GM12878 (cell line): Measurements from ENCODE around the gene GFRA4. TPM values are rescaled to one million over a fixed set of nuclear protein-coding genes. Genes with fewer than 3 reads are reported as not detected.

Experiments
- ATAC-seq: fragments of 200-7000 bp; cut with Tn5 transposase; 3 replicates; pipeline ENCODE4 v1.9.1; 2020; ENCODE audit warnings: mild to moderate bottlenecking, moderate library complexity
- BruUV-seq: library from RNA; stranded (reverse); fragments of 400-500 nt; replicated peaks from 2 replicates; lab custom pipeline; 2021; lab: Mats Ljungman, UMichigan
- CTCF ChIA-PET: fragments of 300-600 bp; sonication (Branson Sonifier 250); formaldehyde crosslinking; extraction: SDS; loops from one replicate; lab custom pipeline; 2021; ENCODE audit warnings: inconsistent platforms; lab: Yijun Ruan, JAX
- POLR2A ChIA-PET: fragments of 350-600 bp; formaldehyde crosslinking; extraction: SDS; loops from one replicate; lab custom pipeline; 2021; ENCODE audit warnings: inconsistent platforms; lab: Charles Lee
- RAD21 ChIA-PET: fragments of 300-600 bp; sonication (Branson Sonifier 250); formaldehyde crosslinking; loops from one replicate; lab custom pipeline; 2023; ENCODE audit warnings: antibody characterized with exemption; ENCODE audit not compliant: unreplicated experiment; lab: Charles Lee
- SMC1A ChIA-PET: fragments of 300-600 bp; sonication (Branson Sonifier 250); formaldehyde crosslinking; loops from one replicate; lab custom pipeline; 2023; ENCODE audit not compliant: unreplicated experiment, uncharacterized antibody; lab: Charles Lee
- DNase-seq: peaks from one replicate; pipeline ENCODE4 v3.0.0-alpha.2; 2011; ENCODE audit warnings: low read depth, low spot score
- FAIRE-seq: peaks from 3 replicates; lab custom pipeline; 2011; peaks lifted over from hg19 to GRCh38; lab: Jason Lieb, UNC
- H2AFZ ChIP-seq: 2 replicates; pipeline ENCODE4 v1.6.0; 2011; ENCODE audit warnings: low read depth, low read length, control low read depth; ENCODE audit not compliant: control insufficient read depth
- H3K27ac ChIP-seq: 2 replicates; pipeline ENCODE4 v1.5.1; 2011; ENCODE audit warnings: control low read depth; ENCODE audit not compliant: control insufficient read depth, insufficient read depth
- H3K27me3 ChIP-seq, 2 experiments: replicated peaks in 1 of 2; 2 replicates each; pipeline versions ENCODE4 v1.6.0 to v1.6.1; 2011; ENCODE audit warnings: low read length in 1 of 2; ENCODE audit not compliant: control insufficient read depth in 2 of 2, insufficient read depth in 2 of 2
- H3K36me3 ChIP-seq, 2 experiments: 2 replicates each; pipeline ENCODE4 v1.5.1; 2011; ENCODE audit warnings: low read length in 1 of 2; ENCODE audit not compliant: control insufficient read depth in 2 of 2, insufficient read depth in 2 of 2
- H3K4me1 ChIP-seq: 2 replicates; pipeline ENCODE4 v1.6.1; 2011; ENCODE audit warnings: mild to moderate bottlenecking, low read length, moderate library complexity, mixed read lengths; ENCODE audit not compliant: control insufficient read depth, insufficient read depth
- H3K4me2 ChIP-seq: 2 replicates; pipeline ENCODE4 v1.6.0; 2011; ENCODE audit warnings: control low read depth; ENCODE audit not compliant: control insufficient read depth, insufficient read depth
- H3K4me3 ChIP-seq: fragments of 200-600 bp; sonication (generic); 2 replicates; pipeline ENCODE4 v1.5.1; 2016
- H3K79me2 ChIP-seq: 2 replicates; pipeline ENCODE4 v1.6.0; 2011; ENCODE audit warnings: low read length; ENCODE audit not compliant: control insufficient read depth, insufficient read depth
- H3K9ac ChIP-seq: 2 replicates; pipeline ENCODE4 v1.8.0; 2011; ENCODE audit warnings: low read length, control low read depth, mixed read lengths; ENCODE audit not compliant: control insufficient read depth, insufficient read depth
- H3K9me3 ChIP-seq: replicated peaks from 3 replicates; pipeline ENCODE4 v1.5.1; 2011; ENCODE audit warnings: mild to moderate bottlenecking, low read length; ENCODE audit not compliant: control insufficient read depth, insufficient read depth
- H4K20me1 ChIP-seq: 2 replicates; pipeline ENCODE4 v1.6.0; 2011; ENCODE audit not compliant: control insufficient read depth, insufficient read depth
- ATF3 ChIP-seq: IDR thresholded peaks from 2 replicates; pipeline ENCODE4 v1.6.1; 2011; ENCODE audit warnings: low read depth, mild to moderate bottlenecking, low read length, moderate library complexity, borderline replicate concordance; ENCODE audit errors: extremely low read depth
- ETV6 ChIP-seq, 2 experiments: fragments of 450-650 bp in 1 of 2; IDR thresholded peaks in 1 of 2; conservative IDR thresholded peaks in 1 of 2; 2 replicates each; pipeline ENCODE4 v1.6.1; 2014; ENCODE audit warnings: antibody characterized with exemption in 1 of 2, borderline replicate concordance in 1 of 2, low read depth in 1 of 2, mild to moderate bottlenecking in 1 of 2, moderate library complexity in 1 of 2
- IKZF1 ChIP-seq: fragments of 450-650 bp; conservative IDR thresholded peaks from 2 replicates; pipeline ENCODE4 v1.6.1; 2017; ENCODE audit warnings: antibody characterized with exemption, mild to moderate bottlenecking
- MXI1 ChIP-seq: fragments of 150-350 bp; IDR thresholded peaks from 2 replicates; pipeline ENCODE4 v1.6.1; 2011; ENCODE audit warnings: low read depth, mild to moderate bottlenecking, inconsistent platforms, low read length, improper control_type of control experiment
- RUNX3 ChIP-seq: IDR thresholded peaks from 2 replicates; pipeline ENCODE4 v1.6.1; 2012; ENCODE audit warnings: low read length, inconsistent platforms
- SMAD1 ChIP-seq: fragments of 450-650 bp; IDR thresholded peaks from 2 replicates; pipeline ENCODE4 v1.6.1; 2018; ENCODE audit warnings: mild to moderate bottlenecking, low read depth; ENCODE audit not compliant: partially characterized antibody
- SUZ12 ChIP-seq: fragments of 200-600 bp; sonication (generic); IDR thresholded peaks from one replicate; pipeline ENCODE4 v1.6.1; 2018; ENCODE audit warnings: antibody characterized with exemption, mild to moderate bottlenecking; ENCODE audit not compliant: unreplicated experiment
- TARDBP ChIP-seq: IDR thresholded peaks from 2 replicates; pipeline ENCODE4 v1.6.1; 2016; ENCODE audit warnings: borderline replicate concordance
- ZNF24 ChIP-seq: fragments of 450-650 bp; IDR thresholded peaks from 2 replicates; pipeline ENCODE4 v1.6.1; 2017; ENCODE audit warnings: antibody characterized with exemption, mild to moderate bottlenecking
- WGBS: methylation state at CpG from one replicate; pipeline ENCODE4 v1.1.6; 2016; ENCODE audit warnings: low lambda C conversion rate; ENCODE audit not compliant: insufficient replicate concordance, insufficient coverage; ENCODE audit errors: missing lambda C conversion rate; 5-methylcytosine and 5-hydroxymethylcytosine counted together
- in situ Hi-C: fragments of 300-500 bp; cut with MboI; formaldehyde crosslinking; loops from 9 replicates; pipeline ENCODE4 v1.14.3; 2018; ENCODE audit warnings: mixed read lengths
- intact Hi-C: fragments of 100-400 bp; cut with micrococcal nuclease; formaldehyde crosslinking; loops from one replicate; pipeline ENCODE4 v1.14.2; 2022; ENCODE audit not compliant: unreplicated experiment
- polyA plus RNA-seq, 11 experiments: library from polyadenylated mRNA; depleted of rRNA in 4 of 11; unstranded in 6 of 11; stranded (reverse) in 5 of 11; fragments of >200 nt; fragmentation: Nextera tagmentation in 4 of 11; fragmentation: Illumina TruSeq in 1 of 11; extraction: Ambion mirVana in 4 of 11; extraction: Trizol in 1 of 11; gene quantifications; 1 replicate in 1 of 11; 2 replicates in 10 of 11; pipeline versions ENCODE4 v1.2.1 to v1.2.3, GENCODE V29; 2011 to 2016; ENCODE audit warnings: inconsistent platforms in 2 of 11, missing spikeins in 2 of 11, low read depth in 1 of 11
- total RNA-seq, 4 experiments: library from RNA; depleted of rRNA in 3 of 4; stranded (reverse); fragments of >200 nt in 3 of 4; fragmentation: Illumina TruSeq in 1 of 4; extraction: Trizol in 1 of 4; gene quantifications; 2 replicates each; pipeline versions ENCODE4 v1.2.1 to v1.2.3, GENCODE V29; 2013 to 2021
- TF ChIP-seq, protein P1 (sequence below): fragments of 150-350 bp; IDR thresholded peaks from 2 replicates; pipeline ENCODE4 v1.6.1; 2016; ENCODE audit warnings: low read depth, low read length

The GFRA4 gene
- total and polyA plus RNA-seq, 10 of the 15 experiments (the other 5 are each of a cell fraction or from before 2014, with no cell fraction given), result 0.04 TPM; not detected in 9

DNA sequence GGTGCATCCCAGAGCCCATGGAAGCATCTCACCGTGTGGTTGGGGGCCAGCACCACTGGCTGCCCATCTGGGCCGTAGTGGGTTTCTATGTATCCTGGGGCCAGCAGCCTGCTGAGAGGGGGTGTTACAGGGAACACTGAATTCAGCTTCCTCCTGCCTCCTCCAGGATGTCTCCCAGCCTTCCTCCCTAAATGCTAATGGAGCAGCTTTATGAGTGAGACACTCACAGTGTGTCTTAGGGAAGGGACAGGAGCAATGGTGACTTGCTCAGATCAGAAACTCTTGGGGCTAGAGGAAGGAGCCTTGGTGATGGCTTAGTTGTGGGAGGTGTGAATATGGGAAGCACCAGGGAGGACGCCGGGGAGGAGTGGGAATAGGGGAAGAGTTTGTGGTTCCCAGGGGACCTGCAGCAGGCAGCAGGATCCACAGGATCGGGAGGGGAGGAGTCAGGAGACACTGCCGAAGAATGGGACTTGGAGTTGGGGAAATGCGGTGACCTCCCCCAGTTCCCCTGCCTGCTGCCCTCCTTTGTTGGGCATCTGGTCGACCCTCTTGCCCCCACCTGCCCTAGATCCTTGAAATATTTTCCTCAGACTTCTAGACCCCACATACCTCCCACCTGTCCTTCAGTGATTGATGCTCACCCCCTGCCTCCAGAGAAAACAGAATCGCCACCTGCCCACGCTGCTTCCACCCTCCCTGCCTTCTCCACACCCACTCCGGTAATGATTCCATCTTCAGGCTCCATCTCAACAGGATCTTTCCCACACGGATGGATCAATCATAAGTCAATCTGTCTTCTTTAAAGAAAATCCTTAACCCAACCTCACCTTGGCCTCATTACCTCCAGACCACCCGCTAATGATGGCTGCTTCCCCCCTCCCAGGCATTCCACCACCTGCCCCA lies 12.0 kb upstream of the GFRA4 start:
- Histone ChIP-seq H3K27me3 (peaks cover under 1 to 6% of the 10 kb centered on the region in 2 experiments; a peak in 2 of 4 replicates), H3K4me2 (no peak overlapping the region), H3K4me1 (no peaks in the 10 kb centered on the region; the same call in 1 of the 2 replicates), H2AFZ (no peak overlapping the region), H3K9me3 (no peaks in the 10 kb centered on the region), H3K9ac (no peak overlapping the region), H4K20me1 (no peaks in the 10 kb centered on the region; the same call in 1 of the 2 replicates), H3K79me2 (no peaks in the 10 kb centered on the region), H3K36me3 (no peaks in the 10 kb centered on the region), H3K27ac (no peak overlapping the region), H3K4me3 (no peak overlapping the region)
- TF ChIP-seq MXI1 (no peak), TARDBP (no peak), ZNF24 (no peak), SUZ12 (no peak), SMAD1 (no peak), RUNX3 (no peak), ETV6 (conservative IDR thresholded peaks at IDR 0.05 in 1 of 2, IDR thresholded peaks at IDR 0.05 in 1 of 2; ENCODE audit: borderline replicate concordance in 1 of 2, low read depth in 1 of 2) (no peak), ATF3 (no peak), IKZF1 (no peak)
- TF ChIP-seq, protein P1, sequence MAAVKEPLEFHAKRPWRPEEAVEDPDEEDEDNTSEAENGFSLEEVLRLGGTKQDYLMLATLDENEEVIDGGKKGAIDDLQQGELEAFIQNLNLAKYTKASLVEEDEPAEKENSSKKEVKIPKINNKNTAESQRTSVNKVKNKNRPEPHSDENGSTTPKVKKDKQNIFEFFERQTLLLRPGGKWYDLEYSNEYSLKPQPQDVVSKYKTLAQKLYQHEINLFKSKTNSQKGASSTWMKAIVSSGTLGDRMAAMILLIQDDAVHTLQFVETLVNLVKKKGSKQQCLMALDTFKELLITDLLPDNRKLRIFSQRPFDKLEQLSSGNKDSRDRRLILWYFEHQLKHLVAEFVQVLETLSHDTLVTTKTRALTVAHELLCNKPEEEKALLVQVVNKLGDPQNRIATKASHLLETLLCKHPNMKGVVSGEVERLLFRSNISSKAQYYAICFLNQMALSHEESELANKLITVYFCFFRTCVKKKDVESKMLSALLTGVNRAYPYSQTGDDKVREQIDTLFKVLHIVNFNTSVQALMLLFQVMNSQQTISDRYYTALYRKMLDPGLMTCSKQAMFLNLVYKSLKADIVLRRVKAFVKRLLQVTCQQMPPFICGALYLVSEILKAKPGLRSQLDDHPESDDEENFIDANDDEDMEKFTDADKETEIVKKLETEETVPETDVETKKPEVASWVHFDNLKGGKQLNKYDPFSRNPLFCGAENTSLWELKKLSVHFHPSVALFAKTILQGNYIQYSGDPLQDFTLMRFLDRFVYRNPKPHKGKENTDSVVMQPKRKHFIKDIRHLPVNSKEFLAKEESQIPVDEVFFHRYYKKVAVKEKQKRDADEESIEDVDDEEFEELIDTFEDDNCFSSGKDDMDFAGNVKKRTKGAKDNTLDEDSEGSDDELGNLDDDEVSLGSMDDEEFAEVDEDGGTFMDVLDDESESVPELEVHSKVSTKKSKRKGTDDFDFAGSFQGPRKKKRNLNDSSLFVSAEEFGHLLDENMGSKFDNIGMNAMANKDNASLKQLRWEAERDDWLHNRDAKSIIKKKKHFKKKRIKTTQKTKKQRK, result no peak
- ChIA-PET POLR2A (no interaction called here), CTCF (interaction anchor here (0.7 to 3.1 kb wide), 7 partner anchors 13 to 408 kb away, joined by 3 to 24 read pairs (median 3); partner anchors contain the start of gene ADISSP), RAD21 (interaction anchor here (1.5 kb wide), 1 partner anchor 78 kb away, joined by 4 read pairs; no protein-coding TSS in a partner anchor), SMC1A (interaction anchor here (0.9 to 1.4 kb wide), 2 partner anchors 9 to 119 kb away, joined by 3 to 4 read pairs; no protein-coding TSS in a partner anchor)
- ATAC-seq (no peak), DNase-seq (no peak), FAIRE-seq (no peak)
- in situ Hi-C loops, result no loop called here
- no TSS peak for BruUV-seq
- WGBS, result 45% methylated on average over 12 of the region's 13 CpGs
- intact Hi-C loops, result loop anchor here (5.0 kb wide), 1 partner anchor 92 kb away; the partner anchor contains the start of gene ADISSP
